Astrocyte (in vitro differentiated cells and primary cell): ENCODE data around the gene PDS5A.
"Not testable (repeated sequence)": the region's sequence is repeated elsewhere in the genome, so short reads cannot be mapped to it uniquely, and the experiment has no call there.

ENCODE experiments used
- CTCF ChIP-seq: IDR thresholded peaks from 2 replicates; pipeline ENCODE4 v1.5.1; 2011; ENCODE audit warnings: low read depth, mild to moderate bottlenecking, inconsistent platforms, low read length, moderate library complexity; ENCODE audit not compliant: insufficient read depth
- EZH2 ChIP-seq: IDR thresholded peaks from 2 replicates; pipeline ENCODE4 v1.6.1; 2012; ENCODE audit warnings: mild to moderate bottlenecking, low read length, inconsistent platforms; ENCODE audit not compliant: insufficient read depth

- TF ChIP-seq CTCF, EZH2: not testable (repeated sequence)
Measured at GRCh38 chr4:39781988-39782387, 195.7 kb downstream of the PDS5A start.
